Transverse colon (tissue), 4 donors: ENCODE measurements around the gene SCAP. TPM values are rescaled to one million over a fixed set of nuclear protein-coding genes. Genes with fewer than 3 reads are reported as not detected.

Experiments used
- DNase-seq: peaks from one replicate; pipeline ENCODE4 v3.0.0-alpha.2; 2019
- H3K27ac ChIP-seq, 4 donors: fragments of 200-600 bp; sonication (generic); 2 replicates each; pipeline ENCODE4 v1.5.1; 2016 to 2018; ENCODE audit warnings: inconsistent platforms in 4 of 4
- H3K27me3 ChIP-seq: fragments of 200-600 bp; sonication (generic); 2 replicates; pipeline ENCODE4 v1.5.1; 2017; ENCODE audit warnings: inconsistent platforms
- H3K36me3 ChIP-seq, 4 donors: fragments of 200-600 bp; sonication (generic); 2 replicates each; pipeline ENCODE4 v1.5.1; 2017 to 2019; ENCODE audit warnings: inconsistent platforms in 4 of 4
- H3K4me1 ChIP-seq, 4 donors: fragments of 200-600 bp; sonication (generic); 2 replicates each; pipeline ENCODE4 v1.5.1; 2017 to 2020; ENCODE audit warnings: inconsistent platforms in 4 of 4
- H3K4me3 ChIP-seq, 4 donors: fragments of 200-600 bp; sonication (generic); 1 replicate in 1 of 4; 2 replicates in 3 of 4; pipeline versions ENCODE4 v1.5.1 to v1.6.1; 2017 to 2019; ENCODE audit warnings: inconsistent platforms in 4 of 4
- H3K9me3 ChIP-seq, 2 donors: fragments of 200-600 bp; sonication (generic); 2 replicates each; pipeline ENCODE4 v1.5.1; 2017 to 2019; ENCODE audit warnings: inconsistent platforms in 2 of 2
- CTCF ChIP-seq, 5 experiments: fragments of 200-600 bp in 3 of 5; fragments of 450-650 bp in 2 of 5; sonication (generic) in 3 of 5; IDR thresholded peaks; 1 replicate in 2 of 5; 2 replicates in 3 of 5; pipeline ENCODE4 v1.5.1; 2016 to 2017; ENCODE audit warnings: antibody characterized with exemption in 5 of 5, inconsistent platforms in 3 of 5, mild to moderate bottlenecking in 2 of 5, moderate library complexity in 1 of 5
- EP300 ChIP-seq: sonication (generic); formaldehyde crosslinking; IDR thresholded peaks from one replicate; pipeline ENCODE4 v1.6.1; 2017; ENCODE audit warnings: antibody characterized with exemption, low read depth
- POLR2A ChIP-seq: fragments of 450-650 bp; IDR thresholded peaks from one replicate; pipeline ENCODE4 v1.6.1; 2016; ENCODE audit warnings: antibody characterized with exemption, mild to moderate bottlenecking, moderate library complexity
- POLR2AphosphoS5 ChIP-seq, 3 donors: sonication (generic); formaldehyde crosslinking; IDR thresholded peaks; one replicate each; pipeline ENCODE4 v1.6.1; 2016; ENCODE audit warnings: antibody characterized with exemption in 3 of 3
- WGBS, 2 donors: methylation state at CpG; one replicate each; pipeline ENCODE4 v1.1.5; 2018; ENCODE audit warnings: low coverage in 1 of 2; 5-methylcytosine and 5-hydroxymethylcytosine counted together
- in situ Hi-C, 4 donors: fragments of 200-750 bp; cut with MboI; loops; one replicate each; pipeline versions ENCODE4 v1.15.0 to v1.15.1; 2017; ENCODE audit warnings: low sequenced_read_pairs in 3 of 4, low pct_ligation_motif_present in 1 of 4, low pct_unique_long_range_greater_than_20kb in 1 of 4
- intact Hi-C: fragments of 100-400 bp; cut with DNase I; formaldehyde crosslinking; loops from one replicate; pipeline ENCODE4 v1.15.1; 2023; ENCODE audit warnings: low total_unique reads
- total RNA-seq, 4 donors: library from RNA; depleted of rRNA; stranded (reverse); fragments of >200 nt; gene quantifications; one replicate each; pipeline ENCODE4 v1.1.0, GENCODE V29; 2016

Gene SCAP
- total RNA-seq, 4 donors from 2014 or later = 160 to 288 (median 198) TPM

- Histone ChIP-seq H3K4me1 (peaks cover 15 to 32% (median 29%) of the 10 kb centered on the region in 4 donors), H3K4me3 (no peak overlapping the region), H3K9me3 (no peaks in the 10 kb centered on the region), H3K27me3 (no peaks in the 10 kb centered on the region), H3K27ac (peak overlapping the region in 3 of 4 donors; percentile 60 to 71 (median 68)), H3K36me3 (no peaks in the 10 kb centered on the region)
- no peak for TF ChIP-seq CTCF (IDR thresholded peaks at IDR 0.05)
- no peak for TF ChIP-seq POLR2AphosphoS5 (IDR thresholded peaks at IDR 0.05)
- no peak for TF ChIP-seq EP300
- no peak for TF ChIP-seq POLR2A
- 96 to 100% methylated on average over 2 to 9 of the region's 9 CpGs for WGBS, 2 donors
- in situ Hi-C loops (no loop called here), intact Hi-C loops (no loop called here)
- no peak for DNase-seq
These were observed 49.8 kb downstream of the SCAP start for GRCh38 chr3:47425959-47426358.

- TF ChIP-seq CTCF (IDR thresholded peaks at IDR 0.05) (no peak), EP300 (no peak), POLR2A (no peak), POLR2AphosphoS5 (IDR thresholded peaks at IDR 0.05) (no peak)
- in situ Hi-C loops (no loop called here), intact Hi-C loops (no loop called here)
- DNase-seq = no peak
- no peaks in the 10 kb centered on the region for H3K36me3 ChIP-seq
- peaks cover 15 to 33% (median 30%) of the 10 kb centered on the region in 4 donors for H3K4me1 ChIP-seq
- peak overlapping the region; percentile 55 to 71 (median 64) for H3K27ac ChIP-seq
- WGBS, 2 donors = 84% methylated on average over 11 of the region's 11 CpGs; no CpG with 5 or more reads in 1 of the 2 donors
- no peaks in the 10 kb centered on the region for H3K27me3 ChIP-seq
- H3K9me3 ChIP-seq = no peaks in the 10 kb centered on the region
- no peak overlapping the region for H3K4me3 ChIP-seq
These were observed 50.4 kb downstream of the SCAP start for GRCh38 chr3:47425383-47425778.

DNA sequence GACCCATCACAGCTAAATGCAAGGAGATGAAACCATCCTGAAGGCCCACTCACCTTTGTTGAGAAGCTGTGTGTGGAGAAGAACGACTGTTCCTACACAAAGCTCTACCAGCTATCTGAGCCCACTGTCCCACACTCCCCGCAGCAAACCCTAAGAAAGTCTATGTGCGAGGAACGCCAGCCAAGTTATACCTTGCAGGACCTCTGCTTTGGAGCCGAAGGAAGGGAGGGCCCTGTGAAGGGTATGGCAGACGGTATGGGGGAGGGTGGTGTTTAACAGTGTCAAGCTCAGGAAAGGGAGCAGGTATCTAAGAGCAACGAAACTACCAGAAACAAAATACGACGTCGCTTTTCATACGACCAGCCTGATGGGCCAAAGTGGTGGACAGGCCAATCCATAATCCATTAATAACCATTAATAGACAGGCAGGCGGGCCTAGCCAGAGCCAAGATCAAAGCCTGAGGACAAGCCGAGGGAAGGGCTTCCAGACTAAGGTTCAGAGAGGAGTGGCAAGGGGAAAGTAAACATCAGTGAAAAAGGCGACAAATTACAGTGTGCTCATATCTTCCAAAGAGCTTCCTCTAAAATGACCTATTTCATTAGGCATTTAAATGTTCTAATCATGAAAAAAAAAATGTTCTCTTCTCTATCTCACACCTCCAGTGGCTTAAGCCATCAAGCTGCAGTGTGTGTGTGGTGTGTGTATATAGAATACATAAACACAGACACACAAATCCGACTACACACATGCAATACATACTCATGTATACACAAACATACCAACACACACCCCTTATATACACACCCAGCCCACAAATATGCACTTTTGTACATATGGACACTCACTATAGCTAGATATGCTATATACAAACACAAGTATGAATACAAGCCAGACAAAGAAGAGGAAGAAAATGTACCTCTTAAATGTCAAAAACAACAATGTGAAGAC is 51.0 kb downstream of the SCAP start:
- H3K36me3 ChIP-seq = no peaks in the 10 kb centered on the region
- in situ Hi-C loops = loop anchor here in 2 of 4 donors (5.0 to 25.0 kb wide), 3 partner anchors 48 to 363 kb away; partner anchors contain the start of genes SCAP (in 1 of the 2) and SMARCC1 (in 1 of the 2)
- H3K27ac ChIP-seq = peak overlapping the region; percentile 55 to 71 (median 64)
- peaks cover 15 to 33% (median 30%) of the 10 kb centered on the region in 4 donors for H3K4me1 ChIP-seq
- 57 to 75% methylated on average over 5 to 15 of the region's 15 CpGs for WGBS, 2 donors
- TF ChIP-seq POLR2A (no peak), CTCF (IDR thresholded peaks at IDR 0.05) (no peak), POLR2AphosphoS5 (IDR thresholded peaks at IDR 0.05) (no peak), EP300 (no peak)
- no peaks in the 10 kb centered on the region for H3K9me3 ChIP-seq
- intact Hi-C loops = no loop called here
- no peaks in the 10 kb centered on the region for H3K27me3 ChIP-seq
- DNase-seq = no peak
- no peak overlapping the region for H3K4me3 ChIP-seq

DNA sequence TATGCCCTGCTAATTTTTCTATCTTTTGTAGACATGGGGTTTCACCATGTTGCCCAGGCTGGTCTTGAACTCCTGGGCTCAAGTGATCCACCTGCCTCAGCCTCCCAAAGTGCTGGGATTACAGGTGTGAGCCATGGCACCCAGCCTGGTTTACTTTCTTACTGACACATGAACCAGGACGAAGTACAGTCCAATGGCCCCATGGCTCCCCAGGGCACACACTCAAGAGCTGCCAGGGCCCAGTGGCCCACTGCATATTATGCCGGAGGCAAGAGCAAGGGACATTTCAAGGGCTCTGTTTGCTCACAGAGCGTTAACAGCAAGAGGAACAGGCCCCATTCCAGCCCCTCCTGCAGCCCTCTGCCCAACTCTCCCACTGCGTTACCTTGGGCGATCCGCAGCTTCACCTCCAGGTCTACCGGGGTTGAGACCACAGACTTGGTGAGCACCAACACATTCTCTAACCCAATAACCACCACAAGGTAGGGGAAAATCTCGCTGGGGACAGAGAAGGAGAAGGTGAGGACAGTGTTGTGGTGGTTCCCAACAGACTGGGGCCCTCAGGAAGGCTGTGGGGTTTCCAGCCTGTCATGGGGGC is 52.1 kb downstream of the SCAP start:
- H3K27me3 ChIP-seq = no peaks in the 10 kb centered on the region
- in situ Hi-C loops = loop anchor here in 2 of 4 donors (5.0 to 25.0 kb wide), 3 partner anchors 49 to 364 kb away; partner anchors contain the start of genes SCAP (in 1 of the 2) and SMARCC1 (in 1 of the 2)
- no peak overlapping the region for H3K4me3 ChIP-seq
- no peak for TF ChIP-seq POLR2A
- no peak for TF ChIP-seq CTCF (IDR thresholded peaks at IDR 0.05)
- TF ChIP-seq POLR2AphosphoS5 (IDR thresholded peaks at IDR 0.05) = no peak
- TF ChIP-seq EP300 = no peak
- H3K36me3 ChIP-seq = no peaks in the 10 kb centered on the region
- no peaks in the 10 kb centered on the region for H3K9me3 ChIP-seq
- 95% methylated on average over 4 to 7 of the region's 8 CpGs for WGBS, 2 donors
- intact Hi-C loops = no loop called here
- H3K4me1 ChIP-seq = peaks cover 15 to 33% (median 30%) of the 10 kb centered on the region in 4 donors
- H3K27ac ChIP-seq = no peak overlapping the region
- DNase-seq = no peak
